Spleen (tissue), 11 donors: ENCODE results near the gene RRM1. TPM values are rescaled to one million over a fixed set of nuclear protein-coding genes. Genes with fewer than 3 reads are reported as not detected.

Experiments
- DNase-seq: peaks from one replicate; pipeline ENCODE4 v3.0.0-alpha.2; 2020
- H3K27ac ChIP-seq, 8 donors: fragments of 200-600 bp; sonication (generic) in 7 of 8; 1 replicate in 4 of 8; 2 replicates in 4 of 8; pipeline versions ENCODE4 v1.5.0 to v1.8.0; 2016 to 2021; ENCODE audit warnings: inconsistent platforms in 4 of 8, mild to moderate bottlenecking in 4 of 8, moderate library complexity in 1 of 8
- H3K27me3 ChIP-seq, 7 donors: fragments of 200-600 bp; sonication (generic) in 6 of 7; replicated peaks in 1 of 7; 1 replicate in 4 of 7; 2 replicates in 3 of 7; pipeline versions ENCODE4 v1.5.0 to v1.8.0; 2016 to 2021; ENCODE audit warnings: inconsistent platforms in 3 of 7, mild to moderate bottlenecking in 1 of 7
- H3K36me3 ChIP-seq, 6 donors: fragments of 200-600 bp; sonication (generic) in 5 of 6; 1 replicate in 4 of 6; 2 replicates in 2 of 6; pipeline versions ENCODE4 v1.5.0 to v1.8.0; 2016 to 2021; ENCODE audit warnings: inconsistent platforms in 2 of 6
- H3K4me1 ChIP-seq, 6 donors: fragments of 200-600 bp; sonication (generic) in 5 of 6; 1 replicate in 3 of 6; 2 replicates in 3 of 6; pipeline versions ENCODE4 v1.5.0 to v1.8.0; 2016 to 2021; ENCODE audit warnings: inconsistent platforms in 3 of 6
- H3K4me3 ChIP-seq, 8 donors: fragments of 200-600 bp; sonication (generic) in 7 of 8; 1 replicate in 4 of 8; 2 replicates in 4 of 8; pipeline versions ENCODE4 v1.5.0 to v1.8.0; 2016 to 2021; ENCODE audit warnings: inconsistent platforms in 4 of 8, mild to moderate bottlenecking in 4 of 8, moderate library complexity in 2 of 8
- H3K9me3 ChIP-seq, 8 donors: fragments of 200-600 bp; sonication (generic) in 7 of 8; 1 replicate in 4 of 8; 2 replicates in 4 of 8; pipeline versions ENCODE4 v1.5.0 to v1.8.0; 2016 to 2021; ENCODE audit warnings: inconsistent platforms in 4 of 8
- POLR2A ChIP-seq, 3 donors: fragments of 450-650 bp; IDR thresholded peaks; one replicate each; pipeline ENCODE4 v1.5.1; 2017; ENCODE audit warnings: antibody characterized with exemption in 3 of 3, mild to moderate bottlenecking in 1 of 3
- POLR2AphosphoS5 ChIP-seq, 3 donors: sonication (generic); formaldehyde crosslinking; IDR thresholded peaks; one replicate each; pipeline ENCODE4 v1.5.1; 2017; ENCODE audit warnings: antibody characterized with exemption in 3 of 3
- WGBS, 5 donors: extraction: QIAGEN DNeasy Blood & Tissue Kit in 3 of 5; methylation state at CpG; one replicate each; pipeline versions ENCODE4 v1.1.5 to v1.1.7; 2013 to 2018; 5-methylcytosine and 5-hydroxymethylcytosine counted together
- intact Hi-C: fragments of 100-400 bp; cut with DNase I; formaldehyde crosslinking; loops from one replicate; pipeline ENCODE4 v1.15.0; 2023; ENCODE audit warnings: low total_unique reads
- polyA plus RNA-seq, 3 donors: library from polyadenylated mRNA; stranded (reverse); fragments of 200-250 nt; gene quantifications; one replicate each; pipeline ENCODE4 v1.2.1, GENCODE V29; 2013
- total RNA-seq, 7 donors: library from RNA; depleted of rRNA in 3 of 7; stranded (reverse); fragments of >200 nt in 3 of 7; fragmentation: NEBNext Ultra II Directional in 4 of 7; extraction: Animal tissue kit (Norgen Biotek cat#: 25700) in 4 of 7; gene quantifications; one replicate each; pipeline versions ENCODE4 v1.1.0 to v1.2.1, GENCODE V29; 2016 to 2021
- TF ChIP-seq, protein P1 (sequence below), 11 experiments: fragments of 200-600 bp in 7 of 11; fragments of 450-650 bp in 4 of 11; sonication (generic) in 4 of 11; IDR thresholded peaks in 8 of 11; conservative IDR thresholded peaks in 3 of 11; 1 replicate in 7 of 11; 2 replicates in 4 of 11; pipeline versions ENCODE4 v1.4.0 to v1.8.0; 2016 to 2021; ENCODE audit warnings: antibody characterized with exemption in 11 of 11, inconsistent platforms in 4 of 11, mild to moderate bottlenecking in 1 of 11
- donor health status: healthy with polysubstance abuse.
- donor health status: DM: no; HTN: no; CAD: no; lungs with moderate emphysema.
- donor health status: DM: no; HTN: no; CAD: no.
- donor health status: Bipolar disorder and iron deficiency.
- donor health status: healthy.
- donor health status: DM: no; HTN: no; CAD: no.
- donor health status: DM: yes; HTN: yes; CAD: no.

RRM1 gene
- total and polyA plus RNA-seq, 10 donors: 6.6 to 37.6 (median 24.1) TPM

DNA sequence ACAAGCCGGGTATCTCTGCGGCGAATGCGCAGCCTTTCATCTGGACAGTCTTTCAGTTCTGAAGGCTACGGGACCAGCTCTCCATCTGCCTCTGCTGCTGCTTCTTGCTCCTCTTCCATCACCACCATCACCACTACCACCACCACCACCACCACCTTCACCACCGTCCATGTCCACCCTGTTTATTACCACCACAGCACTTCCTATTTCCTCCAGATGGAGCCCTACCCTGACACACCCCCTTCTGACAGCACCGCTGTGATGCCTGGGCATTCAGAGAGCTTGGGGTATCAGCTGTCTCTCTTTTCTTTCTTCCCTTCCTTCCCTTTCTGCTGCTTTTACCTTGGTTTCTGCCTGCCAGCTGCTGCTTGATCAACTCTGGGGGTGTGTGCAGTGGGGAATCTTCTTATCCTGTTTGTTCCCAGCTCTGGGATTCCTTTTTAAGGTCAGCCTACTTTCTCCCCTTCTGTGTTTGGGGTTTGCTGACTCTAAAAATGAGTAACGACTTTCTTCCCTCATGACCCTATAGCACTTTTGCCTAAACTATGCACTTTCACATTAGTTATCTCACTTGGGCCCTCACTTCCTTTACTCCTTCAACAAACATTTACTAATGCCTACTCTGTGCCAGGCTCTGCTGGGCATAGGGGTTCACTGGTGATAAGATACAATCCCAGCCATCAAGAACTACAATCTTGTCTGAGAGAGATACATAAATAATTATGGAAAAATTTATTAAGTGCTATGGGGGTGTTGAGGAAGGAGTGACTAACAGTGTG, 7.8 kb upstream of the RRM1 start:
- Histone ChIP-seq H3K4me3 (no peak overlapping the region), H3K9me3 (no peaks in the 10 kb centered on the region), H3K4me1 (peaks cover 0 to 16% (median 0%) of the 10 kb centered on the region in 6 donors), H3K27me3 (no peaks in the 10 kb centered on the region), H3K36me3 (peaks cover 0 to 100% (median 64%) of the 10 kb centered on the region in 6 donors), H3K27ac (no peak overlapping the region)
- no peak for DNase-seq
- 80 to 84% (median 81%) methylated on average over 8 of the region's 8 CpGs for whole genome bisulfite sequencing, 5 donors
- no peak for TF ChIP-seq POLR2A (IDR thresholded peaks at IDR 0.05)
- TF ChIP-seq POLR2AphosphoS5 (IDR thresholded peaks at IDR 0.05): no peak
- TF ChIP-seq, protein P1, sequence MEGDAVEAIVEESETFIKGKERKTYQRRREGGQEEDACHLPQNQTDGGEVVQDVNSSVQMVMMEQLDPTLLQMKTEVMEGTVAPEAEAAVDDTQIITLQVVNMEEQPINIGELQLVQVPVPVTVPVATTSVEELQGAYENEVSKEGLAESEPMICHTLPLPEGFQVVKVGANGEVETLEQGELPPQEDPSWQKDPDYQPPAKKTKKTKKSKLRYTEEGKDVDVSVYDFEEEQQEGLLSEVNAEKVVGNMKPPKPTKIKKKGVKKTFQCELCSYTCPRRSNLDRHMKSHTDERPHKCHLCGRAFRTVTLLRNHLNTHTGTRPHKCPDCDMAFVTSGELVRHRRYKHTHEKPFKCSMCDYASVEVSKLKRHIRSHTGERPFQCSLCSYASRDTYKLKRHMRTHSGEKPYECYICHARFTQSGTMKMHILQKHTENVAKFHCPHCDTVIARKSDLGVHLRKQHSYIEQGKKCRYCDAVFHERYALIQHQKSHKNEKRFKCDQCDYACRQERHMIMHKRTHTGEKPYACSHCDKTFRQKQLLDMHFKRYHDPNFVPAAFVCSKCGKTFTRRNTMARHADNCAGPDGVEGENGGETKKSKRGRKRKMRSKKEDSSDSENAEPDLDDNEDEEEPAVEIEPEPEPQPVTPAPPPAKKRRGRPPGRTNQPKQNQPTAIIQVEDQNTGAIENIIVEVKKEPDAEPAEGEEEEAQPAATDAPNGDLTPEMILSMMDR (IDR thresholded peaks at IDR 0.05 in 8 of 11, conservative IDR thresholded peaks at IDR 0.05 in 3 of 11): no peak
- intact Hi-C loops: no loop called here

DNA sequence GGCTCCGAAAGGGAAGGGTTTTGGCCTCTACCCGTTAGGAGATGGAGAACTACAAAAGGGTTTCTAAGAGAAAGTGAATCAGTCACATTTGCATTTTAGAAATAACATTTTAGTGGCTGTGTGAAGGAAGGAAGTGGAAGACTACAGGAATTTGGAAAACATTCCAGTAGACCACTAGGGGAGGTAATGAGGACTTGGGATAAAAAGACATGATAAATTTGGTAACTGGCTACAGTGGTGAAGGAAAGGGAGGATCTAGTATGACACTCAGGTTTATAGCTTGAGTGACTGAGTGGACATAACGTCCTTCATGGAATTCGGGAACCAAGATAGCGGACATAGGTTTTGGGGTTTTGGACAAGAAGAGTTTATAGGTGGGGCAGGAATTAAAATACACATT, 7.0 kb upstream of the RRM1 start:
- Histone ChIP-seq H3K27me3 (no peaks in the 10 kb centered on the region), H3K27ac (no peak overlapping the region), H3K9me3 (no peaks in the 10 kb centered on the region), H3K36me3 (peaks cover 0 to 100% (median 58%) of the 10 kb centered on the region in 6 donors), H3K4me1 (peaks cover 0 to 24% (median 0%) of the 10 kb centered on the region in 6 donors), H3K4me3 (no peak overlapping the region)
- intact Hi-C loops: no loop called here
- no peak for TF ChIP-seq POLR2A (IDR thresholded peaks at IDR 0.05)
- TF ChIP-seq POLR2AphosphoS5 (IDR thresholded peaks at IDR 0.05): no peak
- TF ChIP-seq, protein P1 (IDR thresholded peaks at IDR 0.05 in 8 of 11, conservative IDR thresholded peaks at IDR 0.05 in 3 of 11): no peak
- no peak for DNase-seq
- WGBS, 5 donors: 90 to 94% (median 93%) methylated on average over 5 of the region's 5 CpGs

DNA sequence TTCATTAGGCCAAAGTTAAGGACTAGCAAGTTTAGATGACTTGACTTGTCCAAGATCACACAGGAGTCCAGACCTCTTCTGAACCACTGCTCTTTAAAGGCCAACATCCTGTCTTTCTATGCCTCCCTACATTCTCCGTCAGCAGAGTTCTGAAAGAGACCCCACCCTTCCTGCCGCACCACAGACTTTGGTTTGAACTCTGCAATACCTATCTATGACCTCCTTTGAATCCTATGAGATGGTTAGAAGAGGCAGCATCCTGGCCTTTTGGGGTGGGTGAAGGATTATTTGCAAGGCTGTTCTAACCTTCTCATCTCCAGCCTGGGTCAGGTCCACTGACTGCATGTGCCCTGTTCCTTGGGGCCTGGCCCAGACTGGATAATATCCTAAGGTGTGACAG, 4.3 kb upstream of the RRM1 start:
- Histone ChIP-seq H3K9me3 (no peaks in the 10 kb centered on the region), H3K4me1 (peaks cover 0 to 45% (median 10%) of the 10 kb centered on the region in 6 donors), H3K36me3 (peaks cover 0 to 74% (median 32%) of the 10 kb centered on the region in 6 donors), H3K27me3 (no peaks in the 10 kb centered on the region), H3K4me3 (no peak overlapping the region), H3K27ac (peak overlapping the region in 3 of 8 donors; percentile 53 to 79 (median 56))
- TF ChIP-seq POLR2A (IDR thresholded peaks at IDR 0.05) (no peak), POLR2AphosphoS5 (IDR thresholded peaks at IDR 0.05) (peak in 1 of 3 donors; percentile 15)
- 44 to 76% (median 49%) methylated on average over 2 of the region's 2 CpGs for WGBS, 5 donors
- intact Hi-C loops: no loop called here
- DNase-seq: no peak

DNA sequence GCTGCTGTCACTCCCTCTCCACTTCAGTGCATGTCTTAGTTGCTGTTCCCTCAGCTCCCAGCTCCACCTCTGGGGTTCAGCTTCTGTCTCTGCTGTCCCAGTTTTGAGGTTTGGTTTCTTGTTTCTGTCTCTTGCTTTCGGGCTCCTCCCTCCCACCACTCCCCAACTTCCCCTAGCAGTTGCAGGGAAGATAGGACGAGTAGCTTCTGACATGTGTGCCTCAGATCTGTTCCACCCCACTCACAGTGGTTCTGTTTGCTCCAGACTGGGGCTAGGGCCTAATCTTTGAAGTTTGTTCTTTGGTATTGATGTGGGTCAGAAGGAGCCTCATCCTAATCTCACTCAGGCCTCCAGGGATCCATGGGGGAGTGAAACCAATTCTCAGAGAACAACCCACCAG, 2.6 kb upstream of the RRM1 start:
- TF ChIP-seq, protein P1 (IDR thresholded peaks at IDR 0.05 in 8 of 11, conservative IDR thresholded peaks at IDR 0.05 in 3 of 11): no peak
- no peak for DNase-seq
- Histone ChIP-seq H3K27me3 (no peaks in the 10 kb centered on the region), H3K4me3 (no peak overlapping the region), H3K9me3 (no peaks in the 10 kb centered on the region), H3K36me3 (peaks cover 0 to 56% (median 21%) of the 10 kb centered on the region in 6 donors), H3K27ac (peak overlapping the region in 3 of 8 donors; percentile 35 to 79 (median 56)), H3K4me1 (peaks cover 13 to 56% (median 28%) of the 10 kb centered on the region in 6 donors)
- 8 to 42% (median 17%) methylated on average over 2 of the region's 2 CpGs for WGBS, 5 donors
- intact Hi-C loops: no loop called here
